Anterior cingulate cortex (tissue), 58 donors: ENCODE results near the gene TSPAN14.

Experiments used
- DNase-seq, 58 donors: peaks; one replicate each; lab custom pipeline; 2025; lab: John Stamatoyannopoulos, UW

TSPAN14 gene

GRCh38 chr10:80500572-80501380 lies 46.7 kb downstream of the TSPAN14 start:
- no peak for DNase-seq

GRCh38 chr10:80501381-80501912 lies 47.3 kb downstream of the TSPAN14 start:
- no peak for DNase-seq

GRCh38 chr10:80501913-80502521 lies 47.9 kb downstream of the TSPAN14 start:
- no peak for DNase-seq

- DNase-seq, result no peak
Observed at GRCh38 chr10:80502621-80503583, 48.8 kb downstream of the TSPAN14 start.

GRCh38 chr10:80503584-80504157 lies 49.6 kb downstream of the TSPAN14 start:
- no peak for DNase-seq

- no peak for DNase-seq
Observed at GRCh38 chr10:80504158-80504811, 50.2 kb downstream of the TSPAN14 start.

- no peak for DNase-seq
Observed at GRCh38 chr10:80504897-80505465, 50.9 kb downstream of the TSPAN14 start.

- DNase-seq, result no peak
Observed at GRCh38 chr10:80506189-80506575, 52.1 kb downstream of the TSPAN14 start.

GRCh38 chr10:80506836-80507487 lies 52.9 kb downstream of the TSPAN14 start:
- no peak for DNase-seq

- no peak for DNase-seq
Observed at GRCh38 chr10:80509108-80509402, 54.9 kb downstream of the TSPAN14 start.

GRCh38 chr10:80509403-80510161 lies 55.5 kb downstream of the TSPAN14 start:
- DNase-seq, result no peak

GRCh38 chr10:80512031-80512526 lies 58.0 kb downstream of the TSPAN14 start:
- no peak for DNase-seq

- DNase-seq, result no peak
Observed at GRCh38 chr10:80513106-80513505, 59.0 kb downstream of the TSPAN14 start.

- DNase-seq, result no peak
Observed at GRCh38 chr10:80515511-80515910, 61.4 kb downstream of the TSPAN14 start.

- no peak for DNase-seq
Observed at GRCh38 chr10:80515941-80516340, 61.8 kb downstream of the TSPAN14 start.

- DNase-seq, result no peak
Observed at GRCh38 chr10:80516506-80517075, 62.5 kb downstream of the TSPAN14 start.

- DNase-seq, result no peak
Observed at GRCh38 chr10:80517416-80518142, 63.5 kb downstream of the TSPAN14 start.
